HepG2 (cell line): ENCODE results near the gene PDE3A. TPM values are rescaled to one million over a fixed set of nuclear protein-coding genes. Genes with fewer than 3 reads are reported as not detected.

Source experiments
- ATAC-seq: fragments of 200-7000 bp; cut with Tn5 transposase; 3 replicates; pipeline ENCODE4 v1.9.1; 2020; ENCODE audit warnings: mild to moderate bottlenecking, moderate library complexity
- BruUV-seq: library from RNA; stranded (reverse); fragments of 400-500 nt; replicated peaks from 2 replicates; lab custom pipeline; 2021; lab: Mats Ljungman, UMichigan
- CTCF ChIA-PET: fragments of 300-600 bp; formaldehyde crosslinking; extraction: SDS; loops from one replicate; lab custom pipeline; 2021; ENCODE audit warnings: low total read pairs, inconsistent platforms, low intra/inter-chr PET ratio; lab: Yijun Ruan, JAX
- POLR2A ChIA-PET: fragments of 350-600 bp; sonication (Branson Sonifier 250); formaldehyde crosslinking; loops from one replicate; lab custom pipeline; 2020; ENCODE audit warnings: antibody characterized with exemption, inconsistent platforms; lab: Yijun Ruan, JAX
- DNase-seq: peaks from one replicate; pipeline ENCODE4 v3.0.0-alpha.2; 2015; ENCODE audit warnings: low spot score
- FAIRE-seq: peaks from 3 replicates; lab custom pipeline; 2011; peaks lifted over from hg19 to GRCh38; lab: Jason Lieb, UNC
- H2AFZ ChIP-seq: one replicate; pipeline ENCODE4 v1.6.1; 2011; ENCODE audit warnings: low read length, inconsistent platforms
- H3K27ac ChIP-seq: fragments of 300-600 bp; 3 replicates; pipeline ENCODE4 v1.8.0; 2011; ENCODE audit warnings: mixed run types, mild to moderate bottlenecking, mixed read lengths, low read length, inconsistent platforms; ENCODE audit not compliant: insufficient read depth; ENCODE audit errors: extremely low read length
- H3K27me3 ChIP-seq, 2 experiments: fragments of 200-600 bp in 1 of 2; 2 replicates in 1 of 2; 3 replicates in 1 of 2; pipeline versions ENCODE4 v1.6.0 to v1.8.0; 2011; ENCODE audit warnings: low read length in 2 of 2, mild to moderate bottlenecking in 2 of 2, moderate library complexity in 2 of 2, inconsistent platforms in 1 of 2; ENCODE audit not compliant: insufficient read depth in 2 of 2, control insufficient read depth in 1 of 2
- H3K36me3 ChIP-seq, 2 experiments: fragments of 200-600 bp in 1 of 2; replicated peaks in 1 of 2; 2 replicates in 1 of 2; 3 replicates in 1 of 2; pipeline versions ENCODE4 v1.5.1 to v1.8.0; 2011; ENCODE audit warnings: low read length in 2 of 2, inconsistent platforms in 1 of 2; ENCODE audit not compliant: insufficient read depth in 2 of 2, control insufficient read depth in 1 of 2
- H3K4me1 ChIP-seq: 2 replicates; pipeline ENCODE4 v1.5.1; 2012; ENCODE audit warnings: low read length, inconsistent platforms; ENCODE audit not compliant: insufficient read depth
- H3K4me2 ChIP-seq: 2 replicates; pipeline ENCODE4 v1.6.0; 2011; ENCODE audit warnings: low read depth, low read length, inconsistent platforms
- H3K4me3 ChIP-seq, 3 experiments: fragments of 200-600 bp in 1 of 3; sonication (generic), shearing (Covaris generic) in 1 of 3; replicated peaks in 1 of 3; 2 replicates each; pipeline ENCODE4 v1.5.1; 2011 to 2016; ENCODE audit warnings: low read length in 3 of 3, inconsistent platforms in 2 of 3, low read depth in 2 of 3, mild to moderate bottlenecking in 2 of 3, control low read depth in 1 of 3, mixed read lengths in 1 of 3; ENCODE audit not compliant: insufficient read depth in 1 of 3
- H3K79me2 ChIP-seq: one replicate; pipeline ENCODE4 v1.6.1; 2011; ENCODE audit warnings: low read length, inconsistent platforms; ENCODE audit not compliant: insufficient read depth
- H3K9ac ChIP-seq: 2 replicates; pipeline ENCODE4 v1.6.0; 2011; ENCODE audit warnings: mild to moderate bottlenecking, low read depth, low read length, inconsistent platforms; ENCODE audit not compliant: insufficient read depth
- H3K9me3 ChIP-seq: 2 replicates; pipeline ENCODE4 v1.5.1; 2012; ENCODE audit warnings: mild to moderate bottlenecking, low read length
- H4K20me1 ChIP-seq: 2 replicates; pipeline ENCODE4 v1.6.0; 2011; ENCODE audit warnings: inconsistent platforms, mild to moderate bottlenecking, low read length, moderate library complexity; ENCODE audit not compliant: insufficient read depth
- IKZF1 ChIP-seq: fragments of 450-650 bp; IDR thresholded peaks from 2 replicates; pipeline ENCODE4 v1.7.1; 2016
- RFXAP ChIP-seq: sonication (generic); formaldehyde crosslinking; IDR thresholded peaks from 2 replicates; pipeline ENCODE4 v1.4.0; 2020; ENCODE audit warnings: missing genetic modification reagents, borderline replicate concordance
- STAG1 ChIP-seq: sonication (generic); formaldehyde crosslinking; IDR thresholded peaks from 2 replicates; pipeline ENCODE4 v1.4.0; 2020; ENCODE audit warnings: missing genetic modification reagents
- TBX2 ChIP-seq: sonication (generic); formaldehyde crosslinking; IDR thresholded peaks from 2 replicates; pipeline ENCODE4 v1.5.0; 2020; ENCODE audit warnings: missing genetic modification reagents, mild to moderate bottlenecking, borderline replicate concordance
- ZNF263 ChIP-seq: sonication (generic); formaldehyde crosslinking; IDR thresholded peaks from 2 replicates; pipeline ENCODE4 v1.4.0; 2020; ENCODE audit warnings: missing genetic modification reagents
- ZNF441 ChIP-seq: sonication (generic); formaldehyde crosslinking; IDR thresholded peaks from 2 replicates; pipeline ENCODE4 v1.7.0; 2021; ENCODE audit warnings: missing genetic modification reagents, borderline replicate concordance
- ZNF556 ChIP-seq: sonication (generic); formaldehyde crosslinking; IDR thresholded peaks from 2 replicates; pipeline ENCODE4 v1.4.0; 2020; ENCODE audit warnings: mild to moderate bottlenecking, missing genetic modification reagents, borderline replicate concordance
- ZNF567 ChIP-seq: sonication (generic); formaldehyde crosslinking; IDR thresholded peaks from 2 replicates; pipeline ENCODE4 v1.8.1; 2023; ENCODE audit warnings: mild to moderate bottlenecking, missing genetic modification reagents, borderline replicate concordance
- WGBS: methylation state at CpG from one replicate; pipeline ENCODE4 v1.1.6; 2017; ENCODE audit warnings: low lambda C conversion rate; 5-methylcytosine and 5-hydroxymethylcytosine counted together
- in situ Hi-C: cut with HindIII; loops from 2 replicates; pipeline ENCODE4 v1.10.0; 2017; ENCODE audit warnings: low pct_unique_long_range_greater_than_20kb; ENCODE audit not compliant: extremely low pct_ligation_motif_present
- intact Hi-C: fragments of 100-400 bp; cut with micrococcal nuclease; formaldehyde crosslinking; loops from one replicate; pipeline ENCODE4 v1.10.0; 2022; ENCODE audit not compliant: unreplicated experiment
- polyA plus RNA-seq, 8 experiments: library from polyadenylated mRNA; depleted of rRNA in 3 of 8; stranded (reverse) in 7 of 8; unstranded in 1 of 8; fragments of >200 nt; fragmentation: Illumina TruSeq in 4 of 8; extraction: Trizol in 4 of 8; gene quantifications; 2 replicates each; pipeline versions ENCODE4 v1.2.1 to v1.2.3, GENCODE V29; 2011 to 2016; ENCODE audit warnings: low read depth in 4 of 8, missing spikeins in 1 of 8, mixed read lengths in 1 of 8; ENCODE audit not compliant: insufficient read depth in 1 of 8
- total RNA-seq, 5 experiments: library from RNA; depleted of rRNA; stranded (reverse); fragments of >200 nt; fragmentation: Illumina TruSeq; extraction: Trizol; gene quantifications; 2 replicates each; pipeline ENCODE4 v1.2.3, GENCODE V29; 2016; ENCODE audit warnings: low read depth in 1 of 5
- TF ChIP-seq, protein P1 (sequence below): sonication (generic); formaldehyde crosslinking; IDR thresholded peaks from 2 replicates; pipeline ENCODE4 v1.5.1; 2020; ENCODE audit warnings: missing genetic modification reagents, mild to moderate bottlenecking, borderline replicate concordance
- TF ChIP-seq, protein P2 (sequence below): sonication (generic); formaldehyde crosslinking; IDR thresholded peaks from 2 replicates; pipeline ENCODE4 v1.4.0; 2020; ENCODE audit warnings: mild to moderate bottlenecking, missing genetic modification reagents

Gene PDE3A
- total and polyA plus RNA-seq, 2 of the 13 experiments (the other 11 are each of a cell fraction or from before 2014, with no cell fraction given) = 0.77 to 1.5 TPM

DNA sequence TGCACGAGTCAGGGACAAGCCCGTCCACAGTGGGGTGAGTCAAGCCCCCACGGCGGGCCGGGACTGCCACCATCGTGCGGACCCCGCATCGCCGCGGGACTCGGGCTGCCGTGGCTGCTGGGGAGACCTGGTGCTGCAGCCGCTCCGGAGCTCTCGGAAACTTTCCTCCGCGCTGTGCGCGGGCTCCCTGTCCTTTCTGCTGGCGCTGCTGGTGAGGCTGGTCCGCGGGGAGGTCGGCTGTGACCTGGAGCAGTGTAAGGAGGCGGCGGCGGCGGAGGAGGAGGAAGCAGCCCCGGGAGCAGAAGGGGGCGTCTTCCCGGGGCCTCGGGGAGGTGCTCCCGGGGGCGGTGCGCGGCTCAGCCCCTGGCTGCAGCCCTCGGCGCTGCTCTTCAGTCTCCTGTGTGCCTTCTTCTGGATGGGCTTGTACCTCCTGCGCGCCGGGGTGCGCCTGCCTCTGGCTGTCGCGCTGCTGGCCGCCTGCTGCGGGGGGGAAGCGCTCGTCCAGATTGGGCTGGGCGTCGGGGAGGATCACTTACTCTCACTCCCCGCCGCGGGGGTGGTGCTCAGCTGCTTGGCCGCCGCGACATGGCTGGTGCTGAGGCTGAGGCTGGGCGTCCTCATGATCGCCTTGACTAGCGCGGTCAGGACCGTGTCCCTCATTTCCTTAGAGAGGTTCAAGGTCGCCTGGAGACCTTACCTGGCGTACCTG, 1.1 kb downstream of the PDE3A start:
- no peak overlapping the region for H3K4me3 ChIP-seq
- H3K9ac ChIP-seq = no peak overlapping the region
- 0 out of 2 replicates have a peak, but pooled peaks have one; percentile 11 for TF ChIP-seq ZNF263
- TF ChIP-seq IKZF1 = no peak
- H4K20me1 ChIP-seq = no peaks in the 10 kb centered on the region
- no peaks in the 10 kb centered on the region for H3K4me1 ChIP-seq
- no TSS peak for BruUV-seq
- ATAC-seq (peak; percentile 69), DNase-seq (no peak), FAIRE-seq (no peak)
- intact Hi-C loops (no loop called here), in situ Hi-C loops (no loop called here)
- no CpG with 5 or more reads among the region's 63 CpGs for WGBS
- no peaks in the 10 kb centered on the region for H3K9me3 ChIP-seq
- no peaks in the 10 kb centered on the region for H3K79me2 ChIP-seq
- H3K36me3 ChIP-seq = no peaks in the 10 kb centered on the region
- no peak overlapping the region for H3K27ac ChIP-seq
- POLR2A ChIA-PET = no interaction called here
- no peak overlapping the region for H2AFZ ChIP-seq
- no peak overlapping the region for H3K4me2 ChIP-seq
- CTCF ChIA-PET = no interaction called here
- peaks cover 0 to 26% of the 10 kb centered on the region in 2 experiments; a peak in 2 of 5 replicates for H3K27me3 ChIP-seq

DNA sequence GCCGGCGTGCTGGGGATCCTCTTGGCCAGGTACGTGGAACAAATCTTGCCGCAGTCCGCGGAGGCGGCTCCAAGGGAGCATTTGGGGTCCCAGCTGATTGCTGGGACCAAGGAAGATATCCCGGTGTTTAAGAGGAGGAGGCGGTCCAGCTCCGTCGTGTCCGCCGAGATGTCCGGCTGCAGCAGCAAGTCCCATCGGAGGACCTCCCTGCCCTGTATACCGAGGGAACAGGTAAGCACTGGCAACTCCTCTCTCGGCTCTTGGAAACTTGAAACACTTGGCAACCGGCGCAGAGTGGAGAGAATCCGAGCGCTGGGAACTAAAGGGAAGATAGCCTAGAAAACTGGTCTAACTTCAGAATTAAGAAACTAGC, 1.7 kb downstream of the PDE3A start:
- no peaks in the 10 kb centered on the region for H3K4me1 ChIP-seq
- ChIA-PET POLR2A (no interaction called here), CTCF (no interaction called here)
- H3K9ac ChIP-seq = no peak overlapping the region
- peaks cover 0 to 26% of the 10 kb centered on the region in 2 experiments; a peak in 2 of 5 replicates for H3K27me3 ChIP-seq
- no peak for ATAC-seq
- H3K4me2 ChIP-seq = no peak overlapping the region
- no peaks in the 10 kb centered on the region for H4K20me1 ChIP-seq
- WGBS = 28% methylated on average over 17 of the region's 21 CpGs
- no peak for DNase-seq
- in situ Hi-C loops = no loop called here
- FAIRE-seq = no peak
- H2AFZ ChIP-seq = no peak overlapping the region
- H3K9me3 ChIP-seq = no peaks in the 10 kb centered on the region
- TF ChIP-seq ZNF567 (CRISPR knock-in tag) (no peak), STAG1 (CRISPR knock-in tag) (no peak), ZNF556 (no peak), ZNF441 (no peak), RFXAP (CRISPR knock-in tag) (no peak), TBX2 (no peak)
- TF ChIP-seq, protein P1, sequence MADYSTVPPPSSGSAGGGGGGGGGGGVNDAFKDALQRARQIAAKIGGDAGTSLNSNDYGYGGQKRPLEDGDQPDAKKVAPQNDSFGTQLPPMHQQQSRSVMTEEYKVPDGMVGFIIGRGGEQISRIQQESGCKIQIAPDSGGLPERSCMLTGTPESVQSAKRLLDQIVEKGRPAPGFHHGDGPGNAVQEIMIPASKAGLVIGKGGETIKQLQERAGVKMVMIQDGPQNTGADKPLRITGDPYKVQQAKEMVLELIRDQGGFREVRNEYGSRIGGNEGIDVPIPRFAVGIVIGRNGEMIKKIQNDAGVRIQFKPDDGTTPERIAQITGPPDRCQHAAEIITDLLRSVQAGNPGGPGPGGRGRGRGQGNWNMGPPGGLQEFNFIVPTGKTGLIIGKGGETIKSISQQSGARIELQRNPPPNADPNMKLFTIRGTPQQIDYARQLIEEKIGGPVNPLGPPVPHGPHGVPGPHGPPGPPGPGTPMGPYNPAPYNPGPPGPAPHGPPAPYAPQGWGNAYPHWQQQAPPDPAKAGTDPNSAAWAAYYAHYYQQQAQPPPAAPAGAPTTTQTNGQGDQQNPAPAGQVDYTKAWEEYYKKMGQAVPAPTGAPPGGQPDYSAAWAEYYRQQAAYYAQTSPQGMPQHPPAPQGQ (CRISPR knock-in tag) = no peak
- TF ChIP-seq, protein P2, sequence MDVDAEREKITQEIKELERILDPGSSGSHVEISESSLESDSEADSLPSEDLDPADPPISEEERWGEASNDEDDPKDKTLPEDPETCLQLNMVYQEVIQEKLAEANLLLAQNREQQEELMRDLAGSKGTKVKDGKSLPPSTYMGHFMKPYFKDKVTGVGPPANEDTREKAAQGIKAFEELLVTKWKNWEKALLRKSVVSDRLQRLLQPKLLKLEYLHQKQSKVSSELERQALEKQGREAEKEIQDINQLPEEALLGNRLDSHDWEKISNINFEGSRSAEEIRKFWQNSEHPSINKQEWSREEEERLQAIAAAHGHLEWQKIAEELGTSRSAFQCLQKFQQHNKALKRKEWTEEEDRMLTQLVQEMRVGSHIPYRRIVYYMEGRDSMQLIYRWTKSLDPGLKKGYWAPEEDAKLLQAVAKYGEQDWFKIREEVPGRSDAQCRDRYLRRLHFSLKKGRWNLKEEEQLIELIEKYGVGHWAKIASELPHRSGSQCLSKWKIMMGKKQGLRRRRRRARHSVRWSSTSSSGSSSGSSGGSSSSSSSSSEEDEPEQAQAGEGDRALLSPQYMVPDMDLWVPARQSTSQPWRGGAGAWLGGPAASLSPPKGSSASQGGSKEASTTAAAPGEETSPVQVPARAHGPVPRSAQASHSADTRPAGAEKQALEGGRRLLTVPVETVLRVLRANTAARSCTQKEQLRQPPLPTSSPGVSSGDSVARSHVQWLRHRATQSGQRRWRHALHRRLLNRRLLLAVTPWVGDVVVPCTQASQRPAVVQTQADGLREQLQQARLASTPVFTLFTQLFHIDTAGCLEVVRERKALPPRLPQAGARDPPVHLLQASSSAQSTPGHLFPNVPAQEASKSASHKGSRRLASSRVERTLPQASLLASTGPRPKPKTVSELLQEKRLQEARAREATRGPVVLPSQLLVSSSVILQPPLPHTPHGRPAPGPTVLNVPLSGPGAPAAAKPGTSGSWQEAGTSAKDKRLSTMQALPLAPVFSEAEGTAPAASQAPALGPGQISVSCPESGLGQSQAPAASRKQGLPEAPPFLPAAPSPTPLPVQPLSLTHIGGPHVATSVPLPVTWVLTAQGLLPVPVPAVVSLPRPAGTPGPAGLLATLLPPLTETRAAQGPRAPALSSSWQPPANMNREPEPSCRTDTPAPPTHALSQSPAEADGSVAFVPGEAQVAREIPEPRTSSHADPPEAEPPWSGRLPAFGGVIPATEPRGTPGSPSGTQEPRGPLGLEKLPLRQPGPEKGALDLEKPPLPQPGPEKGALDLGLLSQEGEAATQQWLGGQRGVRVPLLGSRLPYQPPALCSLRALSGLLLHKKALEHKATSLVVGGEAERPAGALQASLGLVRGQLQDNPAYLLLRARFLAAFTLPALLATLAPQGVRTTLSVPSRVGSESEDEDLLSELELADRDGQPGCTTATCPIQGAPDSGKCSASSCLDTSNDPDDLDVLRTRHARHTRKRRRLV = no peak
- no peaks in the 10 kb centered on the region for H3K79me2 ChIP-seq
- no peaks in the 10 kb centered on the region for H3K36me3 ChIP-seq
- H3K4me3 ChIP-seq = no peak overlapping the region
- intact Hi-C loops = no loop called here
- H3K27ac ChIP-seq = no peak overlapping the region
- no TSS peak for BruUV-seq
